ENCODE results near the gene KIF25.

The KIF25 gene

GRCh38 chr6:168017629-168018028 is 20.2 kb downstream of the KIF25 start:
- DNase-seq (ENCODE audit: low read depth): no peak

DNA sequence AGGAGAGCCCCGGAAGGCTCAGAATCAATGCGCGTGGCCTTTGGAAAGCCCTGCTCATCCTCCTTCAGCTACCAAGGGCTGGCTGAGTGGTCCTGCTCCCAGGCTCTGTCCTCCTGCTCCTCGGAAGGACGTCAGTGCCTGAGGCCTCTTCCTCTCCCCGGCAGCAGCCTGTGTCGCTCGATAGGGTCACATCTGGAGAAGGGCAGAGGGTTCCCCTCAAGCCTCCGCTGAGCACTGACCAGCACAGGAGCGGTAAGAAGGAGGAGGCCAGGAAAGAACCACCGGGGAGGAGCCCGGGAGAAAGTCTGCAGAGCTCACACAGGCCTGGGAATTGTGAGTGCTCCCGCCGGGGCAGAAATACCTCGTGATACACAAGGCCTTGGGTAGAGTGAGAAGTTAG is 21.2 kb downstream of the KIF25 start:
- DNase-seq (ENCODE audit: low read depth): no peak

DNA sequence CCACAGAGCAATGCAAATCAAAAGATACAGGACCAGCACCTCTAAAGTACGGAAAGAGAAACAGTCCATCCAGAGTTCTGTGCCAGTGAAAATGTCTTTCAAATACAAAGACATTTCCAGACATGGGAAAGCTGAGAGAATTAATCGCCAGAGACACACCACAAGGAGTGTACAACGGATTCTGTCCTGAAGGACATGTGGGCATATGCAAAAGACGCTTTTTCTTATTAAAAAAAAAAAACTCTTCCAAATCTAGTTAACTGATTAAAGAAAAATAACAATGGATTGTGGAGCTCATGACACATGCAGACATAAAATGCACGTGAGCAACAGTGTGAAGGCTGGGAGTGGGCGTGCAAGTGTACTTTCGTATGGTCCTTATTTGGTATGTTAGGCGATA is 22.8 kb downstream of the KIF25 start:
- no peak for DNase-seq (ENCODE audit: low read depth)

GRCh38 chr6:168021581-168021980 is 24.1 kb downstream of the KIF25 start:
- DNase-seq (ENCODE audit: low read depth): no peak

GRCh38 chr6:168022488-168023321 is 25.2 kb downstream of the KIF25 start:
- DNase-seq (ENCODE audit: low read depth): no peak

DNA sequence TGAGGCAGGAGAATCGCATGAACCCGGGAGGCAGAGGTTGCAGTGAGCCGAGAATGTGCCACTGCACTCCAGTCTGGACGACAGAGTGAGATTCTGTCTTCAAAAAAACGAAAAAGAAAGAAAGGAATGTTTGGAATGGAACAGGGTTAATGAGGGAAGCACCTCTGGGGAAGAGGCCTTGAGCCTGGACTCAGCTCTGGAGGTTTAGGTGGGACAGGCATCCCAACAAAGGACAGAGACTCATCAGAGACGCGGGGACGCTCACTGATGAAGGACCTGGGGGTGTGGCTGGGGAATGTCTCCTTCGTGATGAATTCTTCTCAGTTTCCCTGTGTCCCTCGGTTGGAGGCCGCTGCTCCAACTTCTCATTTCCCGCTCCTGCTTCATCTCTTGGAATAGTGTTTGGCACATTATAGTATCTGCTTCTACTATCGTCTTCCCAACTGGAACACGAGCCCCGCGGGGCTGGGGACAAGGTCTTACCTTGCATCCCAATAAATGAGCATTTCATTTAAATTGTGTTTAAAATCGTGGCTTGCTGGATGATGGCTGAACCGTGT is 27.6 kb downstream of the KIF25 start:
- no peak for DNase-seq (ENCODE audit: low read depth)

GRCh38 chr6:168025831-168026710 is 28.6 kb downstream of the KIF25 start:
- no peak for DNase-seq (ENCODE audit: low read depth)

GRCh38 chr6:168026925-168027324 is 29.5 kb downstream of the KIF25 start:
- DNase-seq (ENCODE audit: low read depth): no peak

DNA sequence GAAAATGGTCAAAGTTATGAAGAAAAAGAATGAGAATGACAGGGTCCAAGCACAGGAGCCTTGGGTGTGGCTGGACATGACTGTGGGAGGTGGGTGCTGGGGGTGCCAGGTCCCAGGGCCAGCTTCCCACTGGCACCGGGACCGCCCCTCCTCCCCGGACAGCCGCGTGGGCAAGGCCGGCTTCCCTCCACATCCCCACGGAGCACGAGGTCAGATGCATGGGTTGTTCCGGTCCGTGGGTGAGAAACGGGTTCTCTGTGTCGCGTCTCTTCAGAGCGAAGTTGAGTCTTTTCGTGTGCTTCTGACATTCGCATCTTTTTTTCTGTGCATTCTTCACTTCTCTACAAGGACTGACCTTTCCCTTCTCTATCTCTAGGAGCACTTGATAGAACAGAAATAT is 30.1 kb downstream of the KIF25 start:
- DNase-seq (ENCODE audit: low read depth): no peak

DNA sequence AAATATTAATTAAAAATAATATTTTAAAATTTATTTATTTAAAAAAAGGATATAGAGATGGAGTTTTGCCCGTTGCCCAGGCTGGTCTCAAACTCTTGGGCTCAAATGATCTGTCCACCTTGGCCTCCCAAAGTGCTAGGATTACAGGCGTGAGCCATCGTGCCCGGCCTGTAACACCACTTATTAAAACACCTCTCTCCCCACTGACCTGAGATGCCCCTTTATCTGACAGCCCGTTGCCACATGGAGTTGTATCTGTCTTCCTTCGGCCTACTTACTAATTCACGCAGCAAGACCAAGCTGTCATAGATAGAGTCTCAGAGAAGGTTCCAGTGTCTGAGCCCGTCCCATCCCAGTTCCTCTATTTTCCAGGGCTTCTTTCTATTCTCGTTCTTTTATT is 30.7 kb downstream of the KIF25 start:
- DNase-seq (ENCODE audit: low read depth): no peak

- no peak for DNase-seq (ENCODE audit: low read depth)
Measured at GRCh38 chr6:168029459-168030217, 32.2 kb downstream of the KIF25 start.

GRCh38 chr6:168030218-168030746 is 32.8 kb downstream of the KIF25 start:
- no peak for DNase-seq (ENCODE audit: low read depth)

- no peak for DNase-seq (ENCODE audit: low read depth)
Measured at GRCh38 chr6:168030908-168031307, 33.4 kb downstream of the KIF25 start.

- DNase-seq (ENCODE audit: low read depth): no peak
Measured at GRCh38 chr6:168031411-168031971, 34.0 kb downstream of the KIF25 start.

DNA sequence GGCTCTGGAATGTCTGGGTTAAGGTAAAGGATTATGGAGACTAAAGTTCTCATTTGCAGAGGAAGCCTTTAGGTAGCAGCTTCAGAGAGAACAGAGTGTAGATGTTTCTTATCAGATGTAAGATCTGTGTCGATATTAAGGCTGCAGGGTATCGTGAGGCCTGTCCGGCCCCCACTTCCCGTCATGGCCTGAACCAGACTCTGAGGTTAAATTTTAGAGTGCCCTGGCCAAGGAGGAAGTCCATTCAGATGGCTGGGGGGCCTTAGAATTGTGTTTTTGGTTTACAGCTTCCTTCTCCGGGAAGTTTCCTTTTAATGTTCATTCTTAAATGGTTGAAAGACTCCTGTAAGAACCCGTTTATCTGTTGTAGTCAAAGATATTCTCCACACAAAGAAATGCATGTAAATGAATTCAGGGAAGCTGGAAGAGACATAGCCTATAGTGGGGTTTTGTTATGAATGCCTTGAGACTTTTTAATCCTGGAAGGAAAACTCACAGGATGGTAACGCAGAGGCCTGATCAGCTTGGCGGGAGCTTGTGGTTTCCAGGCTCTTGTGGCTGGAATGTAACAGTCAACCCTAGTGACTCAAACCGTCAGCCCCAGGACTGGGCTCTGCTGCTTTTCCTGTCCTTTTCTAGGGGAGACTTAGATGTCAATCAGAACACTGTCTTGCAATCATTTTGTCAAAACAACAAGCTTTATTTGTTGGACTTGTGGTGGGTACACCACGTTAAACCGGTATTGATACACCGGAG is 34.7 kb downstream of the KIF25 start:
- DNase-seq (ENCODE audit: low read depth): no peak

DNA sequence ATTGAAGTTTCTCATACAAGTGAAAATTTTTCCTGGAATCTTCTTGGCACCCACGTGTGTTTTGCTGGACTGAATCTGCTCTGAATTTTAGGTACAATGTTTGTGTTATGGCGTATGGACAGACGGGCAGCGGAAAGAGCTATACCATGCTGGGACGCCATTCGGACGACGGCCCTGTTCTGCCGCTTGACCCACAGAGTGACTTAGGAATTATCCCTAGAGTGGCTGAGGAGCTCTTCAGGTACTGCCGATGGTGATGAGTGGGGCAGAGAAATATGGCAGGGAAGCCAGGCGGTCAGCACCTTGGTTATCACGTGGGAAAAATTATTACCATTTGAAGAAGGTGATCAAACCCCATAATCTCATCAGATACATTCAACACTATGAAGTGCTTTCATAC is 36.3 kb downstream of the KIF25 start:
- no peak for DNase-seq (ENCODE audit: low read depth)

DNA sequence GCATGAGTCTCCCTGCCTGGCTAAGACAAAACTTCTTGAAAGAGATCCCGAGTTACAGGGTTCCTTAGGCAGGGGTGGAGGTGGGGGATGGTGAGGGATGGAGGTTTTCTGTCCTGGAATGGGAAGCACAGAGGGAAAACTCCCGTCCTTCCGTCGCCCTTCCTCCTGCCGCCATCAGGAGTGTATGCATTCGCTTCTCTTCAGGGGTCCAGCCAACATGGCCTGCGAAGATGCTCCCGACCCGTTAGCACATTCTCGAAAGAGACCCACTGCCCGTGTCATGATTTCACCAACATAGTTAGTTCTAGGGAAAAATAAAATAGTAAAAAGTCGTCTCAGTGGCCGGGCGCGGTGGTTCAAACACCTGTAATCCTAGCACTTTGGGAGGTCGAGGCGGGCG is 37.1 kb downstream of the KIF25 start:
- DNase-seq (ENCODE audit: low read depth): no peak

DNA sequence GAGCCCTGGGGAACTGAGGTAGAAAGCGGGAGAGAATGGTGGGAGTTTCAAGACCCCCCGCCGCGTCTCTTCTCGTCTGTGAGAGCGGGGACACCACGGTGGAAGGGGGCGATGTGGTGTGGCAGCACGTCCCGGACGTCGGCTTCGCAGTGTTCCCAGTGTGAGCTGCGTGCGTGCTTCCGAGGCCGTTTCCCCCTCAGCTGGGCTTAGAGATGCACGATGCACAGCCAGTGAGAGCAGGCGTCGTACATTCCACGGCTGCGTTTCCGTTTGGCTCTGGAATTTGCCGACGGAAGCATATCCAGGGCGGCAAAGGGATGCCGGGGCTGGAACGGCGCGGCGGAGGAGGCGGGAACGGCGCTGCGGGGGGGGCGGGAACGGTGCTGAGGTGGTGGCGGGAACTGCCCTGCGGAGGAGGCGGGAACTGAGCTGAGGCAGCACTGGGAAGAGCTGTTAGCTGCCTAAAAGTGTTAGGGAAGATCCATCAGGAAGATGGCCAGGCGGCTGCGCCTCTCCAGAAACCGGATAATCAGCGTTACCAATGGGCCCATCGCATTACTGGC is 37.7 kb downstream of the KIF25 start:
- DNase-seq (ENCODE audit: low read depth): no peak

GRCh38 chr6:168035661-168036545 is 38.4 kb downstream of the KIF25 start:
- DNase-seq (ENCODE audit: low read depth): no peak
